HFF-Myc (cell line): ENCODE results near the gene RB1.
"Not testable (repeated sequence)": the region's sequence is repeated elsewhere in the genome, so short reads cannot be mapped to it uniquely, and the experiment has no call there.

Source experiments
- DNase-seq: peaks from one replicate; pipeline ENCODE4 v3.0.0-alpha.2; 2011; ENCODE audit warnings: low read depth; ENCODE audit errors: extremely low read depth
- H3K4me3 ChIP-seq: replicated peaks from 2 replicates; pipeline ENCODE4 v1.5.1; 2011; ENCODE audit warnings: low read depth, mild to moderate bottlenecking, control low read depth, low read length
- CTCF ChIP-seq: IDR thresholded peaks from 2 replicates; pipeline ENCODE4 v1.5.1; 2012; ENCODE audit warnings: mild to moderate bottlenecking, low read depth, low read length, control low read depth; ENCODE audit errors: missing control alignments

Gene RB1

DNA sequence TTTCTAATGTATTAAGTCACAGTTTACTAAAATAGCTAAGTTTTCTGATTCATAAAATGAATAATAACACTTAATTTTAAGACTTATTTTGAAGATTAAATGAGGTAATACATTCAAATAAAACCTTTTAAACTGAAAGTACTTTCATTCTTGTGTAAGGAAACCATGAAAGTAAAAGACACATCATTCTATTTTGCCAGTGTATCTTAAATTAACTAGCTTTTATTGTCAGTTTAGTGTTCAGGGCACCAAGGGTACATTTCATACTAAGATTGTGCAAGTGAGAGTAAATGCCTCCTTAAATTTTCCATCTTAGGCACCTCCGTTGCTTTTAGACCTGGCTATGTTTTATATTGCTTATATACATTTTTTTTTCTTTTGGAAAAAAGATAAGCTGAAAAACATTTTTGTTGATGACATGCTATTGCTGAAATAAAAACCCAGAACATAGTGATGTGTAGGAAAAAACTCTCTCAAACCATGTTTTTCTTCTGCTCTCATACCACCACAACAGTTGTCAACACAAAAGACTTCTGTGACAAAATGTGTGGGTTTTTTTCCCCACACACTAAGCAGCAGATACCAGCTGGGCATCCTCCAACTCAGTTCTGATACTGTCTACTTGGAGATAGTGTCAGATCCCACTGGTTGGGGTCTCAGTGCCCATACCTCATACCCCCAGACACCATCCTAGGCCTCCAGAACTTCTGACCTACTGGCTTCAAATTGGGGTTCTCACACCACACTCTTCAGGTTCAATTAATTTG is 140.1 kb downstream of the RB1 start:
- H3K4me3 ChIP-seq = no peak overlapping the region
- no peak for DNase-seq
- no peak for TF ChIP-seq CTCF

GRCh38 chr13:48446464-48446863 is 142.9 kb downstream of the RB1 start:
- no peak for DNase-seq
- no peak for TF ChIP-seq CTCF
- H3K4me3 ChIP-seq = no peak overlapping the region

GRCh38 chr13:48448285-48448958 is 144.9 kb downstream of the RB1 start:
- no peak for TF ChIP-seq CTCF
- no peak for DNase-seq
- no peak overlapping the region for H3K4me3 ChIP-seq

GRCh38 chr13:48448959-48449614 is 145.5 kb downstream of the RB1 start:
- no peak for TF ChIP-seq CTCF
- no peak for DNase-seq
- no peak overlapping the region for H3K4me3 ChIP-seq

- peak; percentile 27 for DNase-seq
- no peak overlapping the region for H3K4me3 ChIP-seq
- TF ChIP-seq CTCF = no peak
These were observed 146.1 kb downstream of the RB1 start for GRCh38 chr13:48449656-48450055.

GRCh38 chr13:48451196-48451595 is 147.6 kb downstream of the RB1 start:
- not testable (repeated sequence) for H3K4me3 ChIP-seq
- DNase-seq = peak; percentile 36

GRCh38 chr13:48456546-48456945 is 153.0 kb downstream of the RB1 start:
- DNase-seq = no peak
- no peak for TF ChIP-seq CTCF

More at GRCh38 chr13:48456546-48456945, 153.0 kb downstream of the RB1 start:
- no peak overlapping the region for H3K4me3 ChIP-seq
